ENCODE data around the gene DLAT.
"Not testable (repeated sequence)": the region's sequence is repeated elsewhere in the genome, so short reads cannot be mapped to it uniquely, and the experiment has no call there.

The DLAT gene

DNA sequence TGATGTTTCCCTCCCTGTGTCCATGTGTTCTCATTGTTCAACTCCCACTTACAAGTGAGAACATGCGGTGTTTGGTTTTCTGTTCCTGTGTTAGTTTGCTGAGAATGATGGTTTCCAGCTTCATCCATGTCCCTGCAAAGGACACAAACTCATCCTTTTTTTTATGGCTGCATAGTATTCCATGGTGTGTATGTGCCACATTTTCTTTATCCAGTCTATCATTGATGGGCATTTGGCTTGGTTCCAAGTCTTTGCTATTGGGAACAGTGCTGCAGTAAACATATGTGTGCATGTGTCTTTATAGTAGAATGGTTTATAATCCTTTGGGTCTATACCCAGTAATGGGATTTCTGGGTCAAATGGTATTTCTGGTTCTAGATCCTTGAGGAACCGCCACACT is 21.4 kb downstream of the DLAT start:
- peaks cover 17 to 79% of the 10 kb centered on the region in 2 experiments for H3K36me3 ChIP-seq (ENCODE audit: control insufficient read depth in 2 of 2, insufficient read depth in 1 of 2, low read length in 2 of 2)
- peak; percentile 68 for TF ChIP-seq ZNF146 (tag by site-specific recombination; IDR thresholded peaks at IDR 0.05)
- H3K27ac ChIP-seq (ENCODE audit: extremely low read depth, low read depth, low read length); CTCF ChIA-PET; POLR2A ChIA-PET; H3K4me3 ChIP-seq (ENCODE audit: low read depth, low read length); H3K4me1 ChIP-seq (ENCODE audit: control insufficient read depth, insufficient read depth, low read length); H3K9me3 ChIP-seq (ENCODE audit: control insufficient read depth, insufficient read depth, low read depth, low read length): not testable (repeated sequence)

DNA sequence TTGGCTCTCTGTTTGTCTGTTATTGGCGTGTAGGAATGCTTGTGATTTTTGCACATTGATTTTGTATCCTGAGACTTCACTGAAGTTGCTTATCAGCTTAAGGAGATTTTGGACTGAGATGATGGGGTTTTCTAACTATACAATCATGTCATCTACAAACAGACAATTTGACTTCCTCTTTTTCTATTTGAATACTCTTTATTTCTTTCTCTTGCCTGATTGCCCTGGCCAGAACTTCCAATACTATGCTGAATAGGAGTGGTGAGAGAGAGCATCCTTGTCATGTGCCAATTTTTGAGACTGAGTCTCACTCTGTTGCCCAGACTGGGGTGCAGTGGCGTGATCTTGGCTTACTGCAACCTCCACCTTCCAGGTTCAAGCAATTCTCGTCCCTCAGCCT is 23.0 kb downstream of the DLAT start:
- H3K27ac ChIP-seq (ENCODE audit: extremely low read depth, low read depth, low read length); CTCF ChIA-PET; H3K9me3 ChIP-seq (ENCODE audit: control insufficient read depth, insufficient read depth, low read depth, low read length); H3K4me3 ChIP-seq (ENCODE audit: low read depth, low read length); H3K4me1 ChIP-seq (ENCODE audit: control insufficient read depth, insufficient read depth, low read length); POLR2A ChIA-PET: not testable (repeated sequence)
- H3K36me3 ChIP-seq (ENCODE audit: control insufficient read depth in 2 of 2, insufficient read depth in 1 of 2, low read length in 2 of 2): peaks cover 17 to 83% of the 10 kb centered on the region in 2 experiments

DNA sequence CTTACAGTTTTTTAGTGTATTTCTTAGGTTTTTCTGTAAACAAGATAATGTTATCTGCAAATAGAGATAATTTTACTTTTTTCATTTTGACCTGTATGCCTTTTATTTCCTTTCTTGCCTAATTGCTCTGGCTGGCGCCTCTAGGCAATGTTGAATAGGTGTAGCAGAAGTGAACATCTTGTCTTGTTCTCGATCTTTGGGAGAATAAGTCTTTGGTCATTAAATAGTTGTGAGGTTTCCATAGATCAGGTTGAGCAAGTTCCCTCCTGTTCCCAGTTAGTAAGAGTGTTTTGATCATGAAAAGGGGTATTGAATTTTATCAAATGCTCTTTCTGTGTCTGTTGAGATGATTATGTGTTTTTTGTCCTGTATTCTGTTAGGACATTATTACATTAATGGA is 24.6 kb downstream of the DLAT start:
- POLR2A ChIA-PET: no interaction called here
- H3K36me3 ChIP-seq (ENCODE audit: control insufficient read depth in 2 of 2, insufficient read depth in 1 of 2, low read length in 2 of 2): peaks cover 17 to 86% of the 10 kb centered on the region in 2 experiments
- no peak overlapping the region for H3K4me3 ChIP-seq (ENCODE audit: low read depth, low read length)
- TF ChIP-seq ZNF19 (tag by site-specific recombination; IDR thresholded peaks at IDR 0.05; ENCODE audit: low read depth): no peak
- TF ChIP-seq BCL11A (tag by site-specific recombination; IDR thresholded peaks at IDR 0.05; ENCODE audit: low read depth): no peak
- TF ChIP-seq ZNF16 (tag by site-specific recombination; IDR thresholded peaks at IDR 0.05; ENCODE audit: low read depth): no peak
- no peak for TF ChIP-seq SCRT2 (tag by site-specific recombination; IDR thresholded peaks at IDR 0.05)
- TF ChIP-seq, protein P1, sequence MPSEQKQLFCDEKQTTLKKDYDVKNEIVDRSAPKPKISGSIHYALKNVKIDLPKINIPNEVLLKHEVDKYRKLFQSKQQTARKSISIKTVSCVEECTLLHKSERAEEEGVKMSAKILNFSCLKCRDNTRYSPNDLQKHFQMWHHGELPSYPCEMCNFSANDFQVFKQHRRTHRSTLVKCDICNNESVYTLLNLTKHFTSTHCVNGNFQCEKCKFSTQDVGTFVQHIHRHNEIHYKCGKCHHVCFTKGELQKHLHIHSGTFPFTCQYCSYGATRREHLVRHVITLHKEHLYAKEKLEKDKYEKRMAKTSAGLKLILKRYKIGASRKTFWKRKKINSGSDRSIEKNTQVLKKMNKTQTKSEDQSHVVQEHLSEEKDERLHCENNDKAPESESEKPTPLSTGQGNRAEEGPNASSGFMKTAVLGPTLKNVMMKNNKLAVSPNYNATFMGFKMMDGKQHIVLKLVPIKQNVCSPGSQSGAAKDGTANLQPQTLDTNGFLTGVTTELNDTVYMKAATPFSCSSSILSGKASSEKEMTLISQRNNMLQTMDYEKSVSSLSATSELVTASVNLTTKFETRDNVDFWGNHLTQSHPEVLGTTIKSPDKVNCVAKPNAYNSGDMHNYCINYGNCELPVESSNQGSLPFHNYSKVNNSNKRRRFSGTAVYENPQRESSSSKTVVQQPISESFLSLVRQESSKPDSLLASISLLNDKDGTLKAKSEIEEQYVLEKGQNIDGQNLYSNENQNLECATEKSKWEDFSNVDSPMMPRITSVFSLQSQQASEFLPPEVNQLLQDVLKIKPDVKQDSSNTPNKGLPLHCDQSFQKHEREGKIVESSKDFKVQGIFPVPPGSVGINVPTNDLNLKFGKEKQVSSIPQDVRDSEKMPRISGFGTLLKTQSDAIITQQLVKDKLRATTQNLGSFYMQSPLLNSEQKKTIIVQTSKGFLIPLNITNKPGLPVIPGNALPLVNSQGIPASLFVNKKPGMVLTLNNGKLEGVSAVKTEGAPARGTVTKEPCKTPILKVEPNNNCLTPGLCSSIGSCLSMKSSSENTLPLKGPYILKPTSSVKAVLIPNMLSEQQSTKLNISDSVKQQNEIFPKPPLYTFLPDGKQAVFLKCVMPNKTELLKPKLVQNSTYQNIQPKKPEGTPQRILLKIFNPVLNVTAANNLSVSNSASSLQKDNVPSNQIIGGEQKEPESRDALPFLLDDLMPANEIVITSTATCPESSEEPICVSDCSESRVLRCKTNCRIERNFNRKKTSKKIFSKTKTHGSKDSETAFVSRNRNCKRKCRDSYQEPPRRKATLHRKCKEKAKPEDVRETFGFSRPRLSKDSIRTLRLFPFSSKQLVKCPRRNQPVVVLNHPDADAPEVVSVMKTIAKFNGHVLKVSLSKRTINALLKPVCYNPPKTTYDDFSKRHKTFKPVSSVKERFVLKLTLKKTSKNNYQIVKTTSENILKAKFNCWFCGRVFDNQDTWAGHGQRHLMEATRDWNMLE (tag by site-specific recombination; conservative IDR thresholded peaks at IDR 0.05; ENCODE audit: low read depth): no peak
- no peak for TF ChIP-seq ZNF768 (tag by site-specific recombination; IDR thresholded peaks at IDR 0.05)
- TF ChIP-seq ZNF138 (tag by site-specific recombination; IDR thresholded peaks at IDR 0.05; ENCODE audit: borderline replicate concordance): no peak
- TF ChIP-seq ZNF133 (tag by site-specific recombination; IDR thresholded peaks at IDR 0.05): no peak
- TF ChIP-seq SCRT1 (tag by site-specific recombination; IDR thresholded peaks at IDR 0.05; ENCODE audit: borderline replicate concordance): no peak
- TF ChIP-seq, protein P2, sequence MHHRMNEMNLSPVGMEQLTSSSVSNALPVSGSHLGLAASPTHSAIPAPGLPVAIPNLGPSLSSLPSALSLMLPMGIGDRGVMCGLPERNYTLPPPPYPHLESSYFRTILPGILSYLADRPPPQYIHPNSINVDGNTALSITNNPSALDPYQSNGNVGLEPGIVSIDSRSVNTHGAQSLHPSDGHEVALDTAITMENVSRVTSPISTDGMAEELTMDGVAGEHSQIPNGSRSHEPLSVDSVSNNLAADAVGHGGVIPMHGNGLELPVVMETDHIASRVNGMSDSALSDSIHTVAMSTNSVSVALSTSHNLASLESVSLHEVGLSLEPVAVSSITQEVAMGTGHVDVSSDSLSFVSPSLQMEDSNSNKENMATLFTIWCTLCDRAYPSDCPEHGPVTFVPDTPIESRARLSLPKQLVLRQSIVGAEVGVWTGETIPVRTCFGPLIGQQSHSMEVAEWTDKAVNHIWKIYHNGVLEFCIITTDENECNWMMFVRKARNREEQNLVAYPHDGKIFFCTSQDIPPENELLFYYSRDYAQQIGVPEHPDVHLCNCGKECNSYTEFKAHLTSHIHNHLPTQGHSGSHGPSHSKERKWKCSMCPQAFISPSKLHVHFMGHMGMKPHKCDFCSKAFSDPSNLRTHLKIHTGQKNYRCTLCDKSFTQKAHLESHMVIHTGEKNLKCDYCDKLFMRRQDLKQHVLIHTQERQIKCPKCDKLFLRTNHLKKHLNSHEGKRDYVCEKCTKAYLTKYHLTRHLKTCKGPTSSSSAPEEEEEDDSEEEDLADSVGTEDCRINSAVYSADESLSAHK (tag by site-specific recombination; IDR thresholded peaks at IDR 0.05): no peak
- TF ChIP-seq EGR2 (tag by site-specific recombination; IDR thresholded peaks at IDR 0.05; ENCODE audit: low read depth): no peak
- TF ChIP-seq, protein P3, sequence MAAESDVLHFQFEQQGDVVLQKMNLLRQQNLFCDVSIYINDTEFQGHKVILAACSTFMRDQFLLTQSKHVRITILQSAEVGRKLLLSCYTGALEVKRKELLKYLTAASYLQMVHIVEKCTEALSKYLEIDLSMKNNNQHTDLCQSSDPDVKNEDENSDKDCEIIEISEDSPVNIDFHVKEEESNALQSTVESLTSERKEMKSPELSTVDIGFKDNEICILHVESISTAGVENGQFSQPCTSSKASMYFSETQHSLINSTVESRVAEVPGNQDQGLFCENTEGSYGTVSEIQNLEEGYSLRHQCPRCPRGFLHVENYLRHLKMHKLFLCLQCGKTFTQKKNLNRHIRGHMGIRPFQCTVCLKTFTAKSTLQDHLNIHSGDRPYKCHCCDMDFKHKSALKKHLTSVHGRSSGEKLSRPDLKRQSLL (tag by site-specific recombination; IDR thresholded peaks at IDR 0.05): no peak
- no peak for TF ChIP-seq ZNF843 (tag by site-specific recombination; IDR thresholded peaks at IDR 0.05)
- no peak for TF ChIP-seq ZNF473 (tag by site-specific recombination; IDR thresholded peaks at IDR 0.05)
- TF ChIP-seq, protein P4, sequence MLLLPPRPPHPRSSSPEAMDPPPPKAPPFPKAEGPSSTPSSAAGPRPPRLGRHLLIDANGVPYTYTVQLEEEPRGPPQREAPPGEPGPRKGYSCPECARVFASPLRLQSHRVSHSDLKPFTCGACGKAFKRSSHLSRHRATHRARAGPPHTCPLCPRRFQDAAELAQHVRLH (tag by site-specific recombination; IDR thresholded peaks at IDR 0.05): no peak
- no peak for TF ChIP-seq ZSCAN23 (tag by site-specific recombination; IDR thresholded peaks at IDR 0.05)
- TF ChIP-seq ZNF354C (tag by site-specific recombination; IDR thresholded peaks at IDR 0.05; ENCODE audit: borderline replicate concordance, low read depth): no peak
- TF ChIP-seq KLF8 (tag by site-specific recombination; IDR thresholded peaks at IDR 0.05): no peak
- H3K9me3 ChIP-seq (ENCODE audit: control insufficient read depth, insufficient read depth, low read depth, low read length): no peaks in the 10 kb centered on the region
- CTCF ChIA-PET: no interaction called here
- H3K27ac ChIP-seq (ENCODE audit: extremely low read depth, low read depth, low read length): no peak overlapping the region
- H3K4me1 ChIP-seq (ENCODE audit: control insufficient read depth, insufficient read depth, low read length): no peaks in the 10 kb centered on the region

Data from HEK293 (cell line).